Skin of body (tissue), 2 donors: ENCODE measurements around the gene ZBTB49. TPM values are rescaled to one million over a fixed set of nuclear protein-coding genes. Genes with fewer than 3 reads are reported as not detected.
"Not testable (repeated sequence)": the region's sequence is repeated elsewhere in the genome, so short reads cannot be mapped to it uniquely, and the experiment has no call there.

Experiments
- DNase-seq: peaks from one replicate; lab custom pipeline; 2025; lab: John Stamatoyannopoulos, UW
- total RNA-seq: library from RNA; depleted of rRNA; stranded (reverse); fragments of >200 nt; gene quantifications from one replicate; pipeline ENCODE4 v1.2.3, GENCODE V29; 2014

ZBTB49 gene
- total RNA-seq, 1 donor from 2014 or later: 4.6 TPM

DNA sequence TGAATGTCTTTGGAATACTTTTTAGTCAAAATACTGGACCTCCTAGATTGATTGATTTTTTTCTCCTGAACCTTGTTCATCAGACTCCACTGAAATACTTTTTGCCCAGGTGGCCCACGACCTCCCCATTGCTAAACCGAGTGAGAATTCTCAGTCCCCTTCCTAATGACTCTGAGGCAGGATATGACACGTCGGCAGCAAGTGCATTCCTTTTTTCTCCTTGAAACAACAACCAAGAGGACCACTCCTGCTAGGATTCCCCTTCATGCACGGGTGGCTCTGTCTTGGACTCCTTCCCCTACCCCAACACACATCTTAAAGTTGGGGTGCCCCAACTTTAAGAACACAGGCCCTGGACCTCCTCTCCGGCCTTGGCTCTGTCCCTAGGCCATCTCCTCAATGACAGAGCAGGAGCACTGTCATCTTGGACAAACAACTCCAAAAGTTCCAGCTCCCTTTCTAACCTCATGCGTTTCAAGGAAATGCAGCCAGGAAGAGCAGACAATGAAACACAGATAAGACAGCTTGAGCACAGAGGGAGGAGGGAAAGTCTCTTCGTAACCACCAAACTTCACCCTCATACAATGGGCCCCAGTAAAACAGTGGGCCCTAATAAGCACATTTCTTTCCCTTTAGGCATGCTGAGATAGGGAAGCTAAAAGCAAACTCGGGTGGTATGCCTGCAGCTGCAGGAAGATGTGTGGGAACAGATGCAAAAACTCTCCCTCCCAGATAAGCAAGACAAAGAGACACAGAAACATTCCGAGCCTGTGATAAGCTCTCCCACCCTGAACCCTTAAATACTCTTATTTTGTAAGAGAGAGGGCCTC is 33.9 kb downstream of the ZBTB49 start:
- no peak for DNase-seq

DNA sequence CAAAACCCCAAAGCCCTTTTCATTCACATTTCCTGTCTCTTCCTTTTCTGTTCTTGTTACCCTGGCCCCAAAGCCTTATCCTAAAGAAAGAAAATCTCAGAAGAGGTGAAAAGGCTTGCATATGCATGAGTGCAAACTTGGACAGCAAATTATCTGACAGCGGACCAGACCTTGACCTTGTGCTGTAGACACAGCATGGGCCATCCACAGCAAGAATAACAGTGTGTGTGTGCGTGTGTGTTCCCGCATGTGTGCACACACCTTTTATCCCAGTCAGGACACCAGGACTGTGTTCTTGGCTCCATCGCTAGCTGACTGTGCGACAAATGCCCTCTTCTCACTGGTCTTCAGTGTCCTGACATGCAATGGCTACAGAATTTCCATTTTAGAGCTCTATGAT is 35.3 kb downstream of the ZBTB49 start:
- DNase-seq: no peak

DNA sequence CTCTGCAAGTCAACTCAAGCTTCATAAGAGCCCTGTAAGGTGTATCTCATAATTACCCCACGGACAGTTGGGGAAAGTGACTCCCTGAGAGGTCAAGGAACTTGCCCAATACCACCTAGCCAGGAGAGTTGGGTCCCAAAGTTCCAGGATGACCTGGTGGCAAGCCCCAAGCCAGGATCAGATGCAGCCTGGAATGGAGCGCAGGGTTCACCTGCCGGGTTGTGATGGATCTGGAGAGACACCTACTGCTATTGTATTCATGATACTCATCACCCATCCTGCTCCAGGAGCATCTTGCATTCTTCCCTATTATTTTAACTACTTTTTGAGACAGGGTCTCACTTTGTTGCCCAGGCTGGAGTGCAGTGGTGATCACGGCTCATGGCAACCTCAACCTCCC is 36.1 kb downstream of the ZBTB49 start:
- no peak for DNase-seq

DNA sequence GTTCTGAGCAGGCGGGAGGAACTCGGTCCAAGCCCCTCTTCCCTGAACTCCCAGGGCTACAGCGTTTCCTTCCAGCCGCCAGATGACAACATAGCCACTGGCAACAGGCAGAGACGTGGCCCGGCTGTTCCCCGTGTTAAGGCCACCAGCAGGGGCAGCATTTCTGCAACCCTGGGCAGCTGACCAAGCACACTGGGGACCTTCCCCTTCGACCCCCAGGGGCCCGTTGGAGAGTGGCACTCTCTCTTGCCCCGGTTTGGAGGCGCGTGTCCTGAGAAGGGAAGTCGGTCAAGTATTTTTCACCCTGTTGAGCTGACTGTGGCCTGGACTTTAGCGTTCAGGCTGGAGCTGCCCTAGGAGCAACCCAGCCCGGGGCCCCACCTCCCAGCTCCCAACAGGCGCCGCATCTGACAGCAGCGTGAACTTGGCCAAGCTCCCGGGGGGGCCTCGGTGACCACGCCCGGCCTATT is 37.6 kb downstream of the ZBTB49 start:
- no peak for DNase-seq

DNA sequence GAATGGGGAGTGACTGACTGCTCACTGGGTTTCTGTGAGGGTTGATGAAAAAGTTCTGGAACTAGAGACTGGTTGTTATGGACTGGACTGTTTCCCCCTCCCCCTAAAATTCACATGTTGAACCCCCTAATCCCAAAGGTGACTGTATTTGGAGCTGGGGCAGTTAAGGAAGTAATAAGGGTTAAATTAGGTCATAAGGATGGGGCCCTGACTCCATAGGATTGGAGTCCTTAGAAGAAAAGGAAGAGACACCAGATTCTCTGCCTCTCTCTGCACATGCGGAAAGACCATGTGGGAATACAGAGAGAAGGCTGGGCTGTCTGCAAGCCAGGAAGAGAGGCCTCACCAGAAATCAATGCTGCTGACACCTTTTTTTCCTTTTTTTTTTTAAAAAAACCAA is 38.2 kb downstream of the ZBTB49 start:
- no peak for DNase-seq

DNA sequence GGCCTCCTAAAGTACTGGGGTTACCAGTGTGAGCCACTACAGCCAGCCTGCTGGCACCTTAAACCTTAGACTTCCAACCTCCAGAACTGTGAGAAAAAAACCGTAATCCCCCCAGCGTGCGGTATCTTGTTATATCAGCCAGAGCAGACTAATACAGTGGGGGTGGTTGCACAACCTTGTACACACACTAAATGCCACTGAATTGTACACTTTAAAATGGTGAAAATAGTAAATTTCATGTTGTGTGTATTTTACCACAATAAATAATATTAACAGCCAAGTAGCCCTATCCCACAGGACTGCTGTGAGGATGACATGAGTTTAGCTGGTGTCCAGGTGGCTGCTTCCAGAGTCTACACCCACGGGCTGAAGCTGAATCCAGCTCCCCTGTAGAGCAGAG is 38.8 kb downstream of the ZBTB49 start:
- no peak for DNase-seq

DNA sequence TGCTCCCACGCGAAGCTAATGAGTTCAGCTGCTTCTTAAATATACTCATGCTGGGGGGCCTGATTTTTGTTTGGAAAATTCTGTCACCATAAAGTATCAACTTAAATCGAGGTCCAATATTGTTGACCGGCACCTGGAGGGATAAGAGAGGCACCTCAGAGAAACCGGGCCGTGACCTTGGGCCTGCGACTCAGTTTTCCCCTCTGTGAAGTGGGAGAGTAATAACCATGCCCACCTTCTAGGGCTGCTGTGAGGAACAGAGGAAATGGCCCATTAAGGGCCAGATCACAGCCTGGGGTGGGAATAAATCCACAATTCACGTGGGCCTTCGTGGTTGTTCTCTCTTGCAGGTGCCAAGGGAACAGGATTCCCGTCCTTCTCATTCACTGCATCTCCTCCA is 39.4 kb downstream of the ZBTB49 start:
- no peak for DNase-seq

DNA sequence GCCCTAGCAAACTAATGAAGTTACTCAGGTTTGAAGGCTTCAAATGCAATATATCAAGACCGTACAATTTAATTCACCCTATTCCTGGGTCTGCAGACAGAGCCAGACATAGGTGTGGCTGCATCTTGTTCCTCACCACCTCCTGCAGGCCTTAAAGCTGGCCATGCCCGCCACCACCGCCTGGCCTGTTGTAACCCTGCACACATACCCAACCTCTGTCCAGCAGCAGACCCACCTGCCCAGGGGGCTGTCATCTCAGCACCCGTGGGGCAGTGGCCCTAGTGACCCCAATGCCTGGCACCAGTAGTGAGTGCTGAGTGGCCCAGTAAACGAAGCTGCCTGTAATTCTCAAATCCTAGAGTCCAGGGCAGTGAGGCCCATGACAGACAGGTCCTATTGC is 40.7 kb downstream of the ZBTB49 start:
- no peak for DNase-seq

DNA sequence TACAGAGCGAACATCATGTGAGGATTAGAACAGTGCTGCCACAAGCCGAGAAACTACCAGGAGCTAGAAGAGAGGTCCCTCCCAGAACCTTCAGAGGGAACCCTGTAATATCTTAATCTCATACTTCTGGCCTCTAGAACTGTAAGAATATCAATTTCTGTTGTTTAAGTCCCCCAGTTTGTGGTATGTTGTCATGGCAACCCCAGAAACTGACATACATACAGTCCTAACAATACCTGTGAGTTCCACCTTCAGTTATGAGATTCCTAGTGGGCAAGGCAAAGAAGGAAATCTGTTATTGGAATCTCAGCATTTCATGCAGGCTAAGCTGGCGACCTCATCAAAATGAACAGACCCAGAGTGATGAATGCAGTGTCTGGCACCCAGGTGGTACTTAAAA is 42.5 kb downstream of the ZBTB49 start:
- DNase-seq: no peak

DNA sequence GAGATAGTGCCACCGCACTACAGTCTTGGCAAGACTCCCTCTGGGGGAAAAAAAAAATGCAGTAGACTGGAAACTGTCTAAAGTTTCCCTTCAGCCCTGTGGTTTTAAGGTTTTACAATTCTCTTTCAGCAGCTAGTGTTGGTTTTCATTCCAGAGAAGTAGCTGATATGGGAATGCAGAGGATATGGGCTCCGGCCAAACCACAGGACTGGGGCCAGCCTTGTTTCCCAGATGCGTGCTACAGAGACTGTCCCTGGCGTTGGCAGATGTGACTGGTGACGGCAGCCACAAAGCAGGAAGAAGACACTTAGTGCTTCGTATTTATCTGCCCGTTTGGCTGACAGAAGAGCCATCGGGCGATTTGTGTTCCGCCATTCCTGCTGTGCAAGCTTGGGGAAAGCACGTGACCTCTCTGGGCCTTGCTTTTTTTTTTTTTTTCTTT is 43.2 kb downstream of the ZBTB49 start:
- peak; percentile 45 for DNase-seq

DNA sequence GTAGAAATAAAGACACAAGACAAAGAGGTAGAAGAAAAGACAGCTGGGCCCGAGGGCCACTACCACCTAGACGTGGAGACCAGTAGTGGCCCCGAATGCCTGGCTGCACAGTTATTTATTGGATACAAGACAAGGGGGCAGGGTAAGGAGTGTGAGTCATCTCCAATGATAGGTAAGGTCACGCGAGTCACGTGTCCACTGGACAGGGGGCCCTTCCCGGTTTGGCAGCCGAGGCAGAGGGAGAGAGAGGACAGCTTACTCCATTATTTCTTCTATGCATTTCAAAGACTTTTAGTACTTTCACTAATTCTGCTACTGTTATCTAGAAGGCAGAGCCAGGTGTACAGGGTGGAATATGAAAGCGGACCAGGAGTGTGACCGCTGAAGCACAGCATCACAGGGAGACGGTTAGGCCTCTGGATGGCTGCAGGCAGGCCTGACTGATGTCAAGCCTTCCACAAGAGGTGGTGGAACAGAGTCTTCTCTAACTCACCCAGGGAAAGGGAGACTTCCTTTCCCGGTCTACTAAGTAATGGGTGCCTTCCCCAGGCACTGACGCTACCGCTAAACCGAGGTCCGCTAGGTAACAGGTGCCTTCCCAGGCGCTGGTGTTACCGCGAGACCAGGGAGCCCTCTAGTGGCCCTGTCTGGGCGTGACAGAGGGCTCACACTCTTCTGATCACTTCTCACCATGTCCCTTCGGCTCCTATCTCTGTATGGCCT is 44.9 kb downstream of the ZBTB49 start:
- DNase-seq: no peak

DNA sequence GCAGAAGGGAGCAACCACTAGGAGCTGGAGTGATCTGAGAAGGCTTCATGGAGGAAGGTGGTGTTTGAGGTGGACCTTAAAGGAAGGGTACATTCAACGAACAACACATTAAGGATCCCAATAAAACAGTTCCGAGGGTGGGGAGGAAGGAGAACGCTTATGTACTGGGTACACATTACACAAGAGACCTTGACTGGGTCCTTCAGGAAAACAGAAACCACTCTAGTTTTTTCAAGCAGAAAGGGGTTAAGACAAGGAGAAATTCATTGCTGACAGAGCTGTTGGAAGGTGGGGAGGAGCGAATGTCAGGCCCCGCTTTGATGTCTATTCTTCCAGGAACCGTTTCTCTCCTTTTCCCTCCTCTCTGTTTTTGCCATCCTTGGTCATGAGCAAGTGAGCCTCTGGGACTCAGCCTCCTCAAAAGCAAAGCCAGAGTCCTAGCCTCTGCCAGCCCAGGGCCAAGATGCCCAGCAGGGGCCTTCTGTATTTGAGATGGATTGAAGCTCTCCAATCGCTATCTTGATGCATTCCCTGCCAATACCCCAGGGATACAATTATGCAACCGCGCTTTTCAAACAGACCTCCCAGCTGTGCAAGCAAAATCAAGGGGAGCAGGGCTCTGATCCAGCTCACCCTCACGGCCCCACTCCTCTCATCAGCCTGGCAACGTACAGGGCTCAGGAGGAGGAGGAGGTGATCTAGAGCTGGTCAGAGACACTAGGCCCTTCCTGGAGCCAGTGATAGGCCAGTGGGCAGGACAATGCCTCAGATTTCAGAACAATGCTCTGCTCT is 48.4 kb downstream of the ZBTB49 start:
- no peak for DNase-seq

DNA sequence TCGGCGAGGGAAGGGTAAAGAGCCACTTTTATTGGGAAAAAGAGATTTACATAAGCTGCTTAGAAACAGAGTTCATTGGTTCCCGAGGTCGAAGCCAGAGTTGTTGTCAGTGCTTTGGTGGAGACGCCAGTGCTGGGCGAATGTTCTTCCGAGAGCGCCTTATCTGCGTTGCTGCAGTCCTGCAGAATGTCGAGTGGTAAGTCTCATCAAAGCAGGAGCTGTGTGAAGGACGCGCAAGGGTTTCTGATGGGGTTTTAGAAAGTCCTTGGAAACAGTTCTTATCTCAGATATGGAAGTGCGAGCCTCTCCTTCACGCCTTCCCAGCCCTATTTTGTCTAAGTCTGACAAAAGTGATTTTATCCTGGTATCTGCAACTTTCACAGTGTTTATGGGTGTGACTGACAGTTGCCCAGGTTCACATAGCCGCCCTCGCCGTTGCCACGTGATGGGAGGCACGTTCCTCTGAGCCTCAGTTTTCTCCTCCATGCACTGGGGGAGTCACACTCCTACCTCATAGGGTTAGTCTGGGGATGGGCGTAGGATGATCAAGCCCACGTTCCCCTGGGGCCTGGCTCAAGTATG is 49.5 kb downstream of the ZBTB49 start:
- DNase-seq: no peak

DNA sequence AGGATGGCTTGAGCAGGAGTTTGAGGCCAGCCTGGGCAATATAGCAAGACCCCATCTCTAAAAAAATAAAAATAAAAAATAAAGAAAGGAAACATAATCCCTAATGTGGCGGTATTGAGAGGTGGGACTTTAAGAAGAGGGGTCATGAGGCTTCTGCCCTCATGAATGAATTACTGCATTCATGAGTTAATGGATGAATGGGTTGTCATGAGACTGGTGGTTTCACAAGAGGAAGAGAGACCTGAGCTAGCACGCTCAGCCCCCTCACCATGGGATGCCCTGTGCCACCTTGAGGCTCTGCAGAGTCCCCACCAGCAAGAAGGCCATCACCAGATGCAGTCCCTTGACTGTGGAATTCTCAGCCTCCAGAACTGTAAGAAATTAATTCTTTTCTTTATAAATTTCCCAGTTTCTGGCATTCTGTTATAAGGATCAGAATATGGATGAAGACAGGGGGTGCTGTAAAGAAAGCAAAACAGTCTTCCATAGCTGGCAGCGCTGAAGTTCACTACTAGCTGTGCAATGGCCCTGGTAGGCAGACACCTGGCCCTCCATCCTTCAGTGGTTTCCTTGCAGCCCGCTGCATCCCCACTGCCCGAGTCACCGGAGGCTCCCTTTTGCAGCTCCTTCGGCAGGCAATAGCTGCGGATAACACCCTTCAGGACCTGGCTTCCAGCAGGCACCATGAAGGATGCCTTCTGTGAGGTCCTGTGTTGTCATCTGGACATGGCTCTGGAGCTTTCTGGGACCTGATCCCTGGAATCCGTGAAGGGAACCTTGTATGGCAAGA is 52.0 kb downstream of the ZBTB49 start:
- no peak for DNase-seq

DNA sequence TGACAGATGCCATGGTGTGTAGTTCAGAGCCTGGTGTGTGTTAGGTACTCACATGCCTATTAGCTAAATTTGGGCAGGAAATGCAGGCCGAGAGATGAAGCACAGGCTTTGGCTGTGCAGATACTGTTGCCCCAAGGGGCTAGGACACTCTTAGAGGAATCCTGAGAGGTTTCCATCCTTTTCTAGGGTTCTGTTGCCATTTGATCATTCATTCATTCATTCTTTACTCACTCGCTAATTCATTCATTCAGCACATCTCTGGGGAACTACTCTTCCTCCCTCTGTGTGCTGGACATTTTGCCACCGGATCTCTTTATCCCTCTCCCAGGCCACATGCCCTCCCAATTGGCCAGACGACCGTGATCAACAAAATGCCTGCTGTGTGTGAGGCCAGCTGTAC is 53.0 kb downstream of the ZBTB49 start:
- no peak for DNase-seq

DNA sequence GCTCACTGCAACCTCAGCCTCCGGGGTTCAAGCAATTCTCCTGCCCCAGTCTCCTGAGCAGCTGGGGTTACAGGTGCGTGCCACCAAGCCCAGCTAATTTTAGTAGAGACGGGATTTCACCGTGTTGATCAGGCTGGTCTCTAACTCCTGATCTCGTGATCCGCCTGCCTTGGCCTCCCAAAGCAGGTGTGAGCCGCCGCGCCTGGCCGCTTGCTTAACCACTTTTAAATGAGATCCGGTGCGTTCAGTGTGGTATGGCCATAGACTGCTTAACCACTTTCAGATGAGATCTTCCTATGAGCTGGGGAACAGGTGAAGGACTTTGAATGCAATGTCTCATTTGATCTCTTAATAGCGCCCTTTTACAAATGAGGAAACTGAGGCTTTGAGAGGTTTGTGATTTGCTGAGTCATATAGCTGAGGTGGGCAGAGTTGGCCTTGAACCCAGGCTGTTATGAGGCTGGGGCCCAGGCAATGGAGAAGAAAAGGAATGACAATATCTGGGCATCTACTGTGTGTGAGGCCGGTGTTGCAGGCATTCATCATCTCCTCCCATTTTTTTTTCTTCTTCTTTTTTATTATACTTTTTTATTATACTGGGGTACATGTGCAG is 55.0 kb downstream of the ZBTB49 start:
- no peak for DNase-seq

DNA sequence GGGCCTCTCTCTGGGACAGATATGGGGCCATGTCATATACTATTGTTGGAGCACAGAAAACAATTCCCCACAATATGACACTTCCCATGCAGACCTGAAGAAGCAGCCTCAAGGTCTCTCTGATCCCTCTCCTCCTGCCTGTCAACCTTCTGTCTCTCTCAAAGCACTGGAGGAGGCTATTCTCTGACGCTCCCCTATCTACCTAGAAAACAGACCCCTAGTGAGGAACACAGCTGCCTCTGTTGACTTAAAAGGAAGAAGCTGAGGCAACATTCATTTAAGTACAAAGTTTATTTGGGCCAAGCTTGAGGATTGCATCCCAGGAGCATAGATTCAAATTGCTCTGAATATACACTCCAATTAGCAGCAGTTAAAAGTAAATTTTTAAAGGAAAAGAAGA is 57.5 kb downstream of the ZBTB49 start:
- DNase-seq: no peak

DNA sequence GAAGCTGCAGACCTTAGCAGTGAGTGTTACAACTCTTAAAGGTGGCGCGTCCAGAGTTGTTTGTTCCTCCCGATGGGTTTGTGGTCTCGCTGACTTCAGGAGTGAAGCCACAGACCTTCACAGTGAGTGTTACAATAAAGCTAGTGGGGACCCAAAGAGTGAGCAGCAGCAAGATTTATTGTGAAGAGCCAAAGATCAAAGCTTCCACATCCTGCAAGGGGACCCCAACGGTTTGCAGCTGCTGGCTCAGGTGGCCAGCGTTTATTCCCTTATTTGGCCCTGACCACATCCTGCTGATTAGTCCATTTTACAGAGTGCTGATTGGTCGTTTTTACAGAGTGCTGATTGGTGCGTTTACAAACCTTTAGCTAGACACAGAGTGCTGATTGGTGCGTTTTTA is 58.5 kb downstream of the ZBTB49 start:
- DNase-seq: not testable (repeated sequence)

DNA sequence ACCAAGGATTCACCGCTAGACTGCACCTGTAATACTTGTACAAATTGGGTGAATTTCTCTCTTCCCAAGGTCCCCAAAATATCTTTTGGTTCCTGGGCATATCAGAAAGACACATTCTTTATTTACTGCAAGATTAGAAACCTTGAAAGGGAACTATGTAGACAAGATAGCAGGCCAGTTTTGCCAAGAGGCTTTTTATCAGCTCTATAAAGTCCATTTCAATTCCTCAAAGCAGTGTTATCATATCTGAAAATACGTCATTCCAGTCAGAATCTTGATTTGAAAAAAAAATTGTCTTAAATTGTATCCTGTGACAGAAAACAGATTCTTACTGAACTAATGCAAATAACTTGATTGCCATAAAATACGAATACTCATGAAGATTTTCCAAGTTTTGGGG is 59.8 kb downstream of the ZBTB49 start:
- no peak for DNase-seq

DNA sequence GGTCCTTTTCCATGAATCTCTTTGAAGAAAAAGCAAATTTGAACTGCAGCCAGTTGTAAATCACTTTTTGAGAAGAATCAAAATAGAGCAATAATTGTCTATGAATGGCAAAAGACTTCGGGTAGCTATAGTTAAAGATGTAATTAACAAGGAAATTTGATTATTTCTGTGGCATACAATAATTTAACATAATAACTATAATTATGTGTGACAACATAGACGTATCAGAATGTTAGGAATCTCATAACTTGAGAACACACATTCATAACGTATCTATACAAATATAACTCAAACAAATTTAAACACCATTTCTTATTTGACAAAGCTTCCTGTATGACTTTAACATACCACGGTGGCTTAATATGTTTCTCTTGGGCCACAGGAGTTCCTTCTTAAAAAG is 60.9 kb downstream of the ZBTB49 start:
- no peak for DNase-seq
